Panc1 (cell line): ENCODE data around the gene C22orf15. TPM values are rescaled to one million over a fixed set of nuclear protein-coding genes. Genes with fewer than 3 reads are reported as not detected.

ENCODE experiments used
- ATAC-seq: fragments of 200-7000 bp; cut with Tn5 transposase; 2 replicates; pipeline ENCODE4 v1.9.1; 2020; ENCODE audit warnings: mild to moderate bottlenecking, moderate library complexity
- BruUV-seq: library from RNA; stranded (reverse); fragments of 400-500 nt; replicated peaks from 2 replicates; lab custom pipeline; 2021; lab: Mats Ljungman, UMichigan
- CTCF ChIA-PET: fragments of 300-600 bp; sonication (Branson Sonifier 250); formaldehyde crosslinking; loops from one replicate; lab custom pipeline; 2022; ENCODE audit warnings: antibody characterized with exemption; lab: Charles Lee
- POLR2A ChIA-PET: fragments of 300-600 bp; sonication (Branson Sonifier 250); formaldehyde crosslinking; loops from one replicate; lab custom pipeline; 2022; ENCODE audit warnings: antibody characterized with exemption; lab: Charles Lee
- DNase-seq: peaks from one replicate; pipeline ENCODE4 v3.0.0-alpha.2; 2010; ENCODE audit warnings: low read depth, low spot score
- H3K27ac ChIP-seq: 2 replicates; pipeline ENCODE4 v1.5.1; 2011; ENCODE audit warnings: mild to moderate bottlenecking, low read length, inconsistent platforms
- H3K27me3 ChIP-seq: fragments of 200-500 bp; sonication (Bioruptor generic); 2 replicates; pipeline ENCODE4 v1.6.0; 2014; ENCODE audit warnings: low read length, inconsistent platforms; ENCODE audit not compliant: control insufficient read depth, insufficient read depth
- H3K36me3 ChIP-seq: fragments of 200-500 bp; sonication (Bioruptor generic); 2 replicates; pipeline ENCODE4 v1.5.1; 2014; ENCODE audit warnings: inconsistent platforms, mild to moderate bottlenecking, low read length, moderate library complexity; ENCODE audit not compliant: control insufficient read depth, insufficient read depth
- H3K4me1 ChIP-seq: 2 replicates; pipeline ENCODE4 v1.5.1; 2011; ENCODE audit warnings: inconsistent platforms, mild to moderate bottlenecking, low read length, moderate library complexity; ENCODE audit not compliant: control insufficient read depth, insufficient read depth
- H3K4me3 ChIP-seq, 2 experiments: 2 replicates each; pipeline ENCODE4 v1.5.1; 2011 to 2012; ENCODE audit warnings: low read depth in 2 of 2, low read length in 2 of 2, mild to moderate bottlenecking in 2 of 2, inconsistent platforms in 1 of 2, moderate library complexity in 1 of 2
- H3K9me3 ChIP-seq: fragments of 200-500 bp; sonication (Bioruptor generic); 2 replicates; pipeline ENCODE4 v1.5.1; 2014; ENCODE audit warnings: low read depth, mild to moderate bottlenecking, inconsistent platforms, low read length, moderate library complexity; ENCODE audit not compliant: control insufficient read depth, insufficient read depth
- POLR2AphosphoS5 ChIP-seq: IDR thresholded peaks from 2 replicates; pipeline ENCODE4 v1.6.1; 2012; ENCODE audit warnings: mild to moderate bottlenecking, low read depth, low read length, moderate library complexity
- SIN3A ChIP-seq: IDR thresholded peaks from 2 replicates; pipeline ENCODE4 v1.6.1; 2012; ENCODE audit warnings: low read depth, mild to moderate bottlenecking, low read length, moderate library complexity, borderline replicate concordance; ENCODE audit not compliant: insufficient read depth
- TCF7L2 ChIP-seq: IDR thresholded peaks from 2 replicates; pipeline ENCODE4 v1.6.1; 2011; ENCODE audit warnings: mild to moderate bottlenecking, low read depth, low read length, inconsistent platforms
- in situ Hi-C: cut with HindIII; loops from 2 replicates; pipeline ENCODE4 v1.10.0; 2016; ENCODE audit warnings: low sequenced_read_pairs, low pct_unique_long_range_greater_than_20kb
- intact Hi-C: fragments of 100-400 bp; cut with micrococcal nuclease; formaldehyde crosslinking; loops from one replicate; pipeline ENCODE4 v1.10.0; 2022; ENCODE audit not compliant: unreplicated experiment
- total RNA-seq: library from RNA; stranded (reverse); gene quantifications from one replicate; pipeline ENCODE4 v1.2.1, GENCODE V29; 2021; ENCODE audit not compliant: unreplicated experiment
- TF ChIP-seq, protein P1 (sequence below): fragments of 450-650 bp; IDR thresholded peaks from 2 replicates; pipeline ENCODE4 v1.5.1; 2017; ENCODE audit warnings: mild to moderate bottlenecking
- TF ChIP-seq, protein P2 (sequence below), 2 experiments: IDR thresholded peaks; 2 replicates each; pipeline ENCODE4 v1.6.1; 2011 to 2012; ENCODE audit warnings: low read depth in 2 of 2, control low read depth in 1 of 2, low read length in 1 of 2, mild to moderate bottlenecking in 1 of 2, moderate library complexity in 1 of 2; ENCODE audit not compliant: insufficient read depth in 1 of 2

The C22orf15 gene
- total RNA-seq, 1 experiment from 2014 or later = not detected

DNA sequence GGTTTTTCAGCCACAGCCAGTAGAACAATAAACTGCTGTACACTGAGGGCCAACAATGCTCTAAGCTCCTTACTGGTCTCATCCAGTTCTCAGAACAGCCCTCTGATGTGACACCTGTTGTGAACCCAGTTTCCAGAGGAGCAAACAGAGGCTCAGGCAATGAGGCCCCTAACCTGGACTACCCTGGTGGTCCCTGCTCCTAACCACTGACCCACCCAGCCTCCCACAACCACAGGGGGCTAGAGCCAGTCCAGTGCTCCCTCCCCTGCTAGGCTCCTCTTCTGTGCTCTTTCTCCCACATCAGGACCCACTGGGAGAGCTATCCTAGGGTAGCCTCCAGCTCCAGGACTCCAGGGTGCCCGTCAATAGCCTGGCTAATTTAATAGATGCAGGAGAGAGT, 19.9 kb downstream of the C22orf15 start:
- no peak overlapping the region for H3K27ac ChIP-seq
- H3K4me3 ChIP-seq = no peak overlapping the region
- no TSS peak for BruUV-seq
- H3K4me1 ChIP-seq = peaks cover 10% of the 10 kb centered on the region
- H3K27me3 ChIP-seq = no peaks in the 10 kb centered on the region
- ATAC-seq (no peak), DNase-seq (no peak)
- intact Hi-C loops (no loop called here), in situ Hi-C loops (no loop called here)
- POLR2A ChIA-PET = no interaction called here
- H3K9me3 ChIP-seq = no peaks in the 10 kb centered on the region
- CTCF ChIA-PET = no interaction called here
- H3K36me3 ChIP-seq = no peaks in the 10 kb centered on the region
- no peak for TF ChIP-seq SIN3A
- no peak for TF ChIP-seq POLR2AphosphoS5
- TF ChIP-seq, protein P1, sequence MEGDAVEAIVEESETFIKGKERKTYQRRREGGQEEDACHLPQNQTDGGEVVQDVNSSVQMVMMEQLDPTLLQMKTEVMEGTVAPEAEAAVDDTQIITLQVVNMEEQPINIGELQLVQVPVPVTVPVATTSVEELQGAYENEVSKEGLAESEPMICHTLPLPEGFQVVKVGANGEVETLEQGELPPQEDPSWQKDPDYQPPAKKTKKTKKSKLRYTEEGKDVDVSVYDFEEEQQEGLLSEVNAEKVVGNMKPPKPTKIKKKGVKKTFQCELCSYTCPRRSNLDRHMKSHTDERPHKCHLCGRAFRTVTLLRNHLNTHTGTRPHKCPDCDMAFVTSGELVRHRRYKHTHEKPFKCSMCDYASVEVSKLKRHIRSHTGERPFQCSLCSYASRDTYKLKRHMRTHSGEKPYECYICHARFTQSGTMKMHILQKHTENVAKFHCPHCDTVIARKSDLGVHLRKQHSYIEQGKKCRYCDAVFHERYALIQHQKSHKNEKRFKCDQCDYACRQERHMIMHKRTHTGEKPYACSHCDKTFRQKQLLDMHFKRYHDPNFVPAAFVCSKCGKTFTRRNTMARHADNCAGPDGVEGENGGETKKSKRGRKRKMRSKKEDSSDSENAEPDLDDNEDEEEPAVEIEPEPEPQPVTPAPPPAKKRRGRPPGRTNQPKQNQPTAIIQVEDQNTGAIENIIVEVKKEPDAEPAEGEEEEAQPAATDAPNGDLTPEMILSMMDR = no peak
- TF ChIP-seq TCF7L2 = no peak
- TF ChIP-seq, protein P2, sequence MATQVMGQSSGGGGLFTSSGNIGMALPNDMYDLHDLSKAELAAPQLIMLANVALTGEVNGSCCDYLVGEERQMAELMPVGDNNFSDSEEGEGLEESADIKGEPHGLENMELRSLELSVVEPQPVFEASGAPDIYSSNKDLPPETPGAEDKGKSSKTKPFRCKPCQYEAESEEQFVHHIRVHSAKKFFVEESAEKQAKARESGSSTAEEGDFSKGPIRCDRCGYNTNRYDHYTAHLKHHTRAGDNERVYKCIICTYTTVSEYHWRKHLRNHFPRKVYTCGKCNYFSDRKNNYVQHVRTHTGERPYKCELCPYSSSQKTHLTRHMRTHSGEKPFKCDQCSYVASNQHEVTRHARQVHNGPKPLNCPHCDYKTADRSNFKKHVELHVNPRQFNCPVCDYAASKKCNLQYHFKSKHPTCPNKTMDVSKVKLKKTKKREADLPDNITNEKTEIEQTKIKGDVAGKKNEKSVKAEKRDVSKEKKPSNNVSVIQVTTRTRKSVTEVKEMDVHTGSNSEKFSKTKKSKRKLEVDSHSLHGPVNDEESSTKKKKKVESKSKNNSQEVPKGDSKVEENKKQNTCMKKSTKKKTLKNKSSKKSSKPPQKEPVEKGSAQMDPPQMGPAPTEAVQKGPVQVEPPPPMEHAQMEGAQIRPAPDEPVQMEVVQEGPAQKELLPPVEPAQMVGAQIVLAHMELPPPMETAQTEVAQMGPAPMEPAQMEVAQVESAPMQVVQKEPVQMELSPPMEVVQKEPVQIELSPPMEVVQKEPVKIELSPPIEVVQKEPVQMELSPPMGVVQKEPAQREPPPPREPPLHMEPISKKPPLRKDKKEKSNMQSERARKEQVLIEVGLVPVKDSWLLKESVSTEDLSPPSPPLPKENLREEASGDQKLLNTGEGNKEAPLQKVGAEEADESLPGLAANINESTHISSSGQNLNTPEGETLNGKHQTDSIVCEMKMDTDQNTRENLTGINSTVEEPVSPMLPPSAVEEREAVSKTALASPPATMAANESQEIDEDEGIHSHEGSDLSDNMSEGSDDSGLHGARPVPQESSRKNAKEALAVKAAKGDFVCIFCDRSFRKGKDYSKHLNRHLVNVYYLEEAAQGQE (IDR thresholded peaks at IDR 0.05; ENCODE audit: insufficient read depth in 1 of 2, low read depth in 2 of 2, low read length in 1 of 2) = no peak

DNA sequence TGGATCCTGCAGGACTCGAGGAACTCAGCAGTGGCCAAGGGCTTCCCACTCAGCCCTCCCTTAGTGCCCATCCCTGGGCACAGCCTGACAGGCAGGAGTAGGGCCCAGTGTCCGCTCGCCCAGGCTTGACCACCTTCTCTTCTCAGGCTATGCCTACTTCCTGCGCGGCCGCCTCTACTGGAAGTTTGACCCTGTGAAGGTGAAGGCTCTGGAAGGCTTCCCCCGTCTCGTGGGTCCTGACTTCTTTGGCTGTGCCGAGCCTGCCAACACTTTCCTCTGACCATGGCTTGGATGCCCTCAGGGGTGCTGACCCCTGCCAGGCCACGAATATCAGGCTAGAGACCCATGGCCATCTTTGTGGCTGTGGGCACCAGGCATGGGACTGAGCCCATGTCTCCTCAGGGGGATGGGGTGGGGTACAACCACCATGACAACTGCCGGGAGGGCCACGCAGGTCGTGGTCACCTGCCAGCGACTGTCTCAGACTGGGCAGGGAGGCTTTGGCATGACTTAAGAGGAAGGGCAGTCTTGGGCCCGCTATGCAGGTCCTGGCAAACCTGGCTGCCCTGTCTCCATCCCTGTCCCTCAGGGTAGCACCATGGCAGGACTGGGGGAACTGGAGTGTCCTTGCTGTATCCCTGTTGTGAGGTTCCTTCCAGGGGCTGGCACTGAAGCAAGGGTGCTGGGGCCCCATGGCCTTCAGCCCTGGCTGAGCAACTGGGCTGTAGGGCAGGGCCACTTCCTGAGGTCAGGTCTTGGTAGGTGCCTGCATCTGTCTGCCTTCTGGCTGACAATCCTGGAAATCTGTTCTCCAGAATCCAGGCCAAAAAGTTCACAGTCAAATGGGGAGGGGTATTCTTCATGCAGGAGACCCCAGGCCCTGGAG, 20.7 kb downstream of the C22orf15 start:
- in situ Hi-C loops = no loop called here
- H3K4me1 ChIP-seq = peaks cover 10% of the 10 kb centered on the region
- H3K9me3 ChIP-seq = no peaks in the 10 kb centered on the region
- no peaks in the 10 kb centered on the region for H3K27me3 ChIP-seq
- DNase-seq (no peak), ATAC-seq (no peak)
- intact Hi-C loops = no loop called here
- CTCF ChIA-PET = no interaction called here
- TF ChIP-seq TCF7L2 = no peak
- TF ChIP-seq, protein P2 (IDR thresholded peaks at IDR 0.05; ENCODE audit: insufficient read depth in 1 of 2, low read depth in 2 of 2, low read length in 1 of 2) = no peak
- TF ChIP-seq POLR2AphosphoS5 = no peak
- TF ChIP-seq, protein P1 = no peak
- no peak for TF ChIP-seq SIN3A
- POLR2A ChIA-PET = no interaction called here
- H3K4me3 ChIP-seq = no peak overlapping the region
- H3K36me3 ChIP-seq = no peaks in the 10 kb centered on the region
- H3K27ac ChIP-seq = no peak overlapping the region
- no TSS peak for BruUV-seq
